HG02623 (cell line): ENCODE measurements around the gene RPL9.
"Not testable (repeated sequence)": the region's sequence is repeated elsewhere in the genome, so short reads cannot be mapped to it uniquely, and the experiment has no call there.

Experiments
- ATAC-seq: cut with Tn5 transposase; IDR thresholded peaks from one replicate; pipeline ENCODE4 v1.9.1; 2021; ENCODE audit warnings: moderate library complexity; ENCODE audit not compliant: unreplicated experiment

Gene RPL9

DNA sequence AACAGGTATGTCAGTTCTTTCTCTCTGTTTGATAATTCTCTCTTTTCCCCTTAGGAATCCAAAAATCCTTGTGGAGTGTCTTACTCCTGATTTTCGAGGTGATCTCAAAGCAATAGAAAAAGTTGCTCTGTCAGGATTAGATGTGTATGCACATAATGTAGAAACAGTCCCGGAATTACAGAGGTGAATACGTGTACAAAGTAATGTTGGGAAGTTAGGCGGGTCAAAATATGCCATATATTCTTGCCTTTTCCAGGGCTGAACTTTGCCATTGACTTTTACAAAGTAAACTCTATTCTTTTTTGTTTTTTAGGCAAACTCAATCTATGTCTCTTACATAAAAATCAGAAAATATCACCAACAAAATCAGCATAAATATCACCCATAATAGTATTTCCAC lies 8.7 kb upstream of the RPL9 start:
- ATAC-seq: no peak

DNA sequence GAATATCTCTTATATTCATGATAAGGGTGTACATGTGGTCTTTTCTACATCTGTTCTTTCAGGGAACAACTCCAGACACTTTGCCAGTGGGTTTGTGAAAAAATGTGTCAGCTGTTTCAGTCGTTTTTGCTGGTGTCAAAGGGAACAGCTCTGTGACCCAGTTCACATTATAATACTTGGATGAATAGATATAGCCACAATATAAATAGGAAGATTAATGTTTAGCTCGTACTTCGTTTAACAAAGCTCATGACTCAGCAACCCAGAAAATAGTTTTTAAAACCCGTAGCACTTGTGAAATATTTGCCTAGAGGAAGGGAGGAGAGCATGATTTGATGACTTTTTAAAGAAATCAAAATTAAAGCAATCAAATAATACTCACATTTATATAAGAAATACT lies 8.0 kb upstream of the RPL9 start:
- ATAC-seq: no peak

DNA sequence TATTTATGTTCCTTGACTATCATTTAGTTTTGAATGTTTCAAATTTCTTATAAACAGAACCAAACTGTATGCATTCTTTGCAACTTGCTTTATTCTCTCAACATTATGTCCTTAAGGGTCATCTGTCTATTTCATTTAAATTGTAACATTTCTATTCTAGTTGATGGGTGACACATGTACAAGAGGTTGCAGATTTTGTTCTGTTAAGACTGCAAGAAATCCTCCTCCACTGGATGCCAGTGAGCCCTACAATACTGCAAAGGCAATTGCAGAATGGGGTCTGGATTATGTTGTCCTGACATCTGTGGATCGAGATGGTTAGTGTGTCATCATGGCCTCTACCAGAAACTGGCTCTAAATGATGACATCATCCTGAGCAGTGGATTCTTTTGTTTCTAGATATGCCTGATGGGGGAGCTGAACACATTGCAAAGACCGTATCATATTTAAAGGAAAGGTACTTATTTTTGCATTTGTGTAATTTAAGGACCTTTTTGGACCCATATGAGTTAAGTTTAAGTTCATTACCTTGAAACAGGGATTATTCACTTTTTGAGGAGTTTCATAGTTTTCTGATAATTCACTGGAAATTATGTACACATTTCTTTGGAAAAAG lies 6.3 kb upstream of the RPL9 start:
- no peak for ATAC-seq

DNA sequence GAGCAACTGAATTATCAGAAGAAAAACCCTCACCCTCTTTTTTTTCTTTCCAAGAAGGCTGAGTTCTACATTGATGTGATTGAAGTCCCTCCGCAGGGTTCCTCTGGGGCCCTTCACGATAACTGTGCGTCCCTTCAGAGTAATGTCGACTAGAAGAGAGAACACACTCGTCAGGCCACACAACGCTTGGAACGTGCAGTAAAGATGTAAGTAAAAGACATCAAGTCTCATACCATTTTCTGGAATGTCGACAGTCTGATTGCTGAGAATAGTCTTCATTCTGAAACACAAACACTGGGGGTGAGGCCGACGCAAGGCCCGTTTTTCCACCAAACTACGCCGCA lies 589 bp downstream of the RPL9 start:
- ATAC-seq: not testable (repeated sequence)

DNA sequence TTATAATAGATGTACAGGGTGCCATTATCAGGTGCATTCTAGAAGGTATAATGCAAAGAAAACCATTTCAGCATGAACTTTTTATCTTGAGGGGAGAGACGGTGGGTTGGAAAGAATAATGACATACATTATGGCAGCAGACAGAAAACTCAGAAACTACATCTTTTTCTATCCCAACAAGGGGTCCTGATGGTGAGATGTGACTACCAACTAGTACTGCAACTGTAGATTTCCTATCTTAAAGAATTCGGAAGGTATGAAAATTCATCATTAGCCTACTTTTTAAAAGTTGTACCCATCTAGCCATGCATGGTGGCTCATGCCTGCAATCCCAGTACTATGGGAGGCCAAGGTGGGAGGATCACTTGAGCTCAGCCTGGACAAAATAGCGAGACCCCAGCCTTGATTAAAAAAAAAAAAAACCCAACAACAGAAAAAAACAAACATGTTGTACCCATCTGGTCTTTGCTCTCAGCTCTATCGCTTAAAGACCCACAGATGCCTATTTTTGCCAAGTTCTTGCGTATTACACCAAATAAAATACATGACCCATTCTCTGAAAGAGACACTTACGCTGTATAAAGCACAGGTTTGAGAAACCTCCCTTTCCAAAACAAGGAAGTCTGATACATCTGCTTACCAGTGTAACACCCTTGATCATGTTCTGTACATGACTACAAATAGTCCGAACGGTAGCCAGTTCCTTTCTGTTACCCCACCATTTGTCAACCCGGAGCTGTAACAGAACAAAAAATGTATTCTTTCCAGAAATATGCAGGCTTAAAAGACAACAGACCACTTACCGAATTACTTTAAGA lies 1.6 kb downstream of the RPL9 start:
- no peak for ATAC-seq

DNA sequence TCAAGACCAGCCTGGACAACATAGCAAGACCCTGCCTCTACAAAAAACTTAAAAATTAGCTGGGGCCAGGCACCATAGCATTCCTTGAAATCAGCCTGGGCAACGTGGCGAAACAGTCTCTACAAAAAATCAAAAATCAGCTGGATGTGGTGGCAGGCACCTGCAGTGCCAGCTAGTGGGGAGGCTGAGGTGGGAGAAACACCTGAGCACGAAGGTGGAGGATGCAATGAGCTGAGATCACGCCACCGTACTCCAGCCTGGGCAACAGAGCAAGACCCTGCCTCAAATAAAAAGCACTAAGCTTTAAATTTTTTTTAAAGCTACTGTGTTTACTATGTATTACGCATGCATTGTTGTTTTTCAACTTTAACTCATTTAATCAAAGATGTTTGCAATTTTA lies 3.2 kb downstream of the RPL9 start:
- no peak for ATAC-seq

DNA sequence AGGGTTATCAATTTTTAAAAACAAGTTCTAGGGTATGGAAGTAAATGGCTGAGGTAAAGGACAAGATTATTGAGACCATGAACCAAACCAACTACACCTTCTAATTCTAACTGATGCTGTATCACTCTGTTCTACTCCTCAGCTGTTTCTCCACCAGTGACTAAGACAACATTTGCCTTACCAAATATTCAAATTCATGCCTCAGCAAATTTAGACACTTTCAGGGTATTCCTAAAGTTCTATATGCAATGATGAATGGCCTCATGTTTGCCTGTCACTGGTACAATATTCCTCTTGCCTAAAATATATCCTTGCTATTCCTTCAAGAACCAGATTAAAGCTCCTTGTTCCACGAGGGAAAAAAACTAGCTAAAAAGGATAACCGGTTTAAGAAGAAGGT lies 5.0 kb downstream of the RPL9 start:
- ATAC-seq: no peak

DNA sequence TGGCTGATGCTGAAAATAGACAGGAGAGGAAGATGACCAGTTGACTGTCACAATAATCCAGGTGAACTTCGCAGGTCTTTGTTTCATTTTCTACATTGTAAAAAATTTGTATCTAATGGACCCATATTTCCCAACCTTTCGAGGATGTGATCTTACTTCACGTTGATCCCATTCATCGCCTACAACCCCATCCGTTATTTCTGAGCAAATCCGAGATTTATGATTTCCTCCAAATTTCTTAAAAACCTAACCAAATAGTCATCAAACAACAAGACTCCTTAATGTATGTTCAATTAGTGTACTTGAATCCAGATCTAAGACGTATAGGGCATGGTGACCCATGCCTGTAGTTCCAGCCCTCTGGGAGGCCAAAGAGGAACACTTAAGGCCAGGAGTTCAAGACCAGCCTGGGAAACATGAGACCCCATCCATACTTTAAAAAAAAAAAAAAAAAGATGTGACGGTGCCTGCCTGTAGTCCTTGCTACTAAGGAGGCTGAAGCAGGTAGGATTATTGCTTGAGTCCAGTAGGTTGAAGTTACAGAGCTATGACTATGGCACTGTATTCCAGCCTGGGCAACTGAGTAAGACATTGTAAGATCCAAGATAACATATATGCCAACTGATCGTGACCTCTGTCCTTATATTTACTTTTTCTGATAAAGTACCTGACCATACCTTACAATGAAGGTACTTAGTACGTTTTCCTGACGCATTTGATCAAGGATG lies 5.7 kb downstream of the RPL9 start:
- no peak for ATAC-seq

DNA sequence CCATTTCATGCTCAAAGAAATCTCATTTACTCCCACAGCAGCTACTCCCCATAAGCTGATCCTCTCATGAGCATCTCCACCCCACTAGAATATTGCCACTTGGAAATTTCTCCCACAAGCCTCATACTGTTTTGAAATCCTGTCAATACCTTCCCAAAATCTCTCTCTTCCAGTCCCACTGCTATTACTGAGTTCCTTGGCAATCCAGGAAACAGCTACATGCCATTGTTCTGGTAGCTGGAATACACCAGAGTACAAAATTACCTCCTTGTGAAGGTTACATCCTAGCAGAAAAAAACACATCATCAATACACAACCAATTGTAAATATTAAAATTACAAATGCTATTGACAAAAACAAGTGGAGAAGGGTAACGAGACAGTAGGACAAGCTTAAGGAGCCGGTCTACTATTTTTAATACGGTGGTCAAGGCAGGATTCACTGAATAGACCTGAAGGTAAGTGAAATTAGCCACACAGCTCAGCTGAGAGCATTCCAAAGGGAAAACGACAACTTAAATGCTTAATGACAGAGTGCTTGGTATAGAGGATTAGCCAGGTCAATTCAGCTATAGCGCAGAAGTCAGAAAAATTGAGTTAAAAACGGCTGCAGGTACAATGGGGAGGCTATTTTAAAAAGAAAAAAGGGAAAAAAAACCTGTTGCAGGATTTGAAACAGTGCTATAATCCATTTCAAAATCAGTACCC lies 6.4 kb downstream of the RPL9 start:
- no peak for ATAC-seq

DNA sequence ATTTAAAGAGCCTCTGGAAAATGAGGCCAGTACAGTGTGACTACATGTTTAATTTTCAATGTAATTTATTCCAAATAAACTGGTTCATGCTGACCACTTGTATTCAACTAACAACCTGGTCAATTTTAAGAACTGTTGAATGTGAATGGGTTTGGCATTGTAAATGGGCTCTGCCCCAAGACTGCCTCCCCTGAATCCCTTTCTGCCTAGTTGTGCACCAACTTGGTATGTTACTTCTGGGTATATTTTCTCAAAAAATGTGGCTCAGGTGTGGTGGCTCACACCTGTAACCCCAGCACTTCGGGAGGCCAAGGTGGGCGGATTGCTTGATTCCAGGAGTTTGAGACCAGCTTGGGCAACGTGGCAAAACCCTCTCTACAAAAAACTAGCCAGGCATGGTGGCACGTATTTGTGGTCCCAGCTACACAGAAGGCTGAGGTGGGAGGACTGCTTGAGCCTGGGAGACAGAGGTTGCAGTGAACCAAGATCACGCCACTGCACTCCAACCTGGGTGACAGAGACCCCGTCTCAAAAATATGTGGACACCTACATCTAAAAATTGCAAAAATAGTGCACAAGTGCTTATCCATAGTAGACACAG lies 7.2 kb downstream of the RPL9 start:
- no peak for ATAC-seq

DNA sequence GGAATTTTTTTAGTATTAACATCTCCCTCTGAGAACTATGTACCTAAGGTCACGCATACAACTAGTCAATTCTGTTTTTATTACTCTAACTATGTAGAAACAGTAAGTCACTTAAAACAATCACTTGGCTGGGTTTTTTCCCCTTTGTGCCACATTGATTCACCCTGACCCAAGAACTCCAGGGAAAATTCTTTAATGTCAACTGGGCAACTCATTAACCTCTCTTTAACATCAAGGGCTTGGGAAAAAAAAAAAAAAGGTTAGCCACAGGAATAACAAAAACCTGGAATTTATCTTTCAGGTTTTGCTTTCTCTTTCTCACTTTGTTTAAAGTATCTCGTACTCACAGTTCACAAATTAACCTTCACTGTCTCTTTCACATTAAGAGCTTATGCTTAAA lies 8.1 kb downstream of the RPL9 start:
- ATAC-seq: no peak

DNA sequence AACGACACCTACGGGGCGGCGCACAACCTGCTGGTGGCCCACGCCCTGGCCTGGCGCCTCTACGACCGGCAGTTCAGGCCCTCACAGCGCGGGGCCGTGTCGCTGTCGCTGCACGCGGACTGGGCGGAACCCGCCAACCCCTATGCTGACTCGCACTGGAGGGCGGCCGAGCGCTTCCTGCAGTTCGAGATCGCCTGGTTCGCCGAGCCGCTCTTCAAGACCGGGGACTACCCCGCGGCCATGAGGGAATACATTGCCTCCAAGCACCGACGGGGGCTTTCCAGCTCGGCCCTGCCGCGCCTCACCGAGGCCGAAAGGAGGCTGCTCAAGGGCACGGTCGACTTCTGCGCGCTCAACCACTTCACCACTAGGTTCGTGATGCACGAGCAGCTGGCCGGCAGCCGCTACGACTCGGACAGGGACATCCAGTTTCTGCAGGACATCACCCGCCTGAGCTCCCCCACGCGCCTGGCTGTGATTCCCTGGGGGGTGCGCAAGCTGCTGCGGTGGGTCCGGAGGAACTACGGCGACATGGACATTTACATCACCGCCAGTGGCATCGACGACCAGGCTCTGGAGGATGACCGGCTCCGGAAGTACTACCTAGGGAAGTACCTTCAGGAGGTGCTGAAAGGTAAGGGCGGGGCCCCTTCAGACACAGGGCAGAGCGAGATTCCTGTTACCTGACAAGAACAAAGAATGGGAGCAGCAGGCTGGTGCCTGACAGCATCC lies 11.7 kb downstream of the RPL9 start:
- ATAC-seq: peak; percentile 71

DNA sequence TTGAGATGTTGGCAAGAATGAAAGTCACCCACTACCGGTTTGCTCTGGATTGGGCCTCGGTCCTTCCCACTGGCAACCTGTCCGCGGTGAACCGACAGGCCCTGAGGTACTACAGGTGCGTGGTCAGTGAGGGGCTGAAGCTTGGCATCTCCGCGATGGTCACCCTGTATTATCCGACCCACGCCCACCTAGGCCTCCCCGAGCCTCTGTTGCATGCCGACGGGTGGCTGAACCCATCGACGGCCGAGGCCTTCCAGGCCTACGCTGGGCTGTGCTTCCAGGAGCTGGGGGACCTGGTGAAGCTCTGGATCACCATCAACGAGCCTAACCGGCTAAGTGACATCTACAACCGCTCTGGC lies 12.3 kb downstream of the RPL9 start:
- no peak for ATAC-seq

DNA sequence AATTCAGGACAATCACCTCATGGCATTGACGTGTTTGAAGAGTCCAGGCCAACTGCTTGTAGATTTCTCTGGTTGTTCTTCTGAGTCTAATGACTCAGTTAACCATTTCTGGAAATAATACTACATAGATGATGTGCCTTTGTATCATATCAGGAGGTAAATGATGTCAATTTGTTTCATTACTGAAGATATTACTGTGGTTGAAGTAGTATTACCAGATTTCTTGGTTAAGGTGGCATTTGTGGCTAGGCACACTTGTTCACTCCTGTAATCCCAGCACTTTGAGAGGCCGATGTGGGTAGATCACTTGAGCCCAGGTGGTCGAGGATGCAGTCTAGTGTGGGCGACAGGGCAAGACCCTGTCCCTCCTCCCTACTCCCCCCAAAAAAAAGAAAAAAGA lies 15.7 kb downstream of the RPL9 start:
- no peak for ATAC-seq

DNA sequence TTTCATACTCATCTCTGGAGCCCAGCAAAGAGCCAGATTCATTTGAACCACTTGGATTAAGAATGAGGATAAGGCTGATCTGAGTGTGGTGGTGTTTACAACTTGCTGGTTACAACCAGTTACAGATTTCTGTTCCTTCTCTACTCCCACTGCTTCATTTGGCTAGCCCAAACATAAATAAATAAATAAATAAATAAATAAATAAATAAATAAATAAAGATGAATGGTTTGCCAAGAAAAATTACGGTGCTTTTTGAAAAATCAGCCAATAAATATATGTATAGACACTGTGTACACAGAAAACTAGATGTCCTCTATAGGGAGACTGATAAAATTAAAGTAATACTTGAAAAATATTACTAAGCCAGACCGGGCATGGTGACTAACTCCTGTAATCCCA lies 17.1 kb downstream of the RPL9 start:
- no peak for ATAC-seq

DNA sequence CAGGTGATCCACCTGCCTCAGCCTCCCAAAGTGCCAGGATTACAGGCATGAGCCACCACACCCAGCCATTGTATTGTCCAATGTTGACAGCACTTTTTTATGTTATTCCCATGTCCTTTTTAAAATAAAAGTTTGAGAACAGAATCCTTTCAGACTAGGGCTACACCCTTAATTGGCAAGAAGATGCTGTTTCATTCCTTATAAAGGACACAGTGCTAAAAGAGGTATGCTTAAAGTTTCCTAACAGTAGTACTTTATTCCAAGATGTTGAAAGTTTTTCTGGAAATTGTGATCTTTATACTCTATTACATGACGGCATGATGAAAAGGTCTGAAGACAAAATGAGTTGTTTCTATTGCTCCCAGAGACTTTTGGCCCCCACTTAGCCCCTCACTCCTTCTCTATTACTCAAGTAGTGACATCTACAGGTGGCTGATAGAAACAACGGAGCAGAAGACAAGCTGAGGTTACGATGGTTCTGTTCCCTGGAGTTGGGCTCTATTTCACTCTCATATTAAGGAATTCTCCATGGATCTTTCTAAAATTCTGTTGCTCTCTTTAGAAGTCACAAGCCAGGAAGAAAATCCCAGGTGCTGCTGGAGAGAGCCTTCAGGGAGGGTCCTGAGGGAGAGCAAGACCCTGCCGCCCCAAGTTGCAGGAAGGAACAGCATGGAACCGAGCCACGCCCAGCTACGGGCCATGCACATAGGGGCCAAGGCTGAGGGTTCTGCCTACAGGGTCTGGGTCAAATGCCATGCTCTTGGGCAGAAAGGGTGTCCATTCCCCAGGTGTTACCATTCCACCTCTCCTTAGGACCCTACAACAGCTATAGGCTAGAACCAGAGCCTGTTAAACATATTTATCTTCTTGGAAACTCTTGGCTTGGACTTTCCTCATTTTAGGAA lies 22.8 kb downstream of the RPL9 start:
- no peak for ATAC-seq

DNA sequence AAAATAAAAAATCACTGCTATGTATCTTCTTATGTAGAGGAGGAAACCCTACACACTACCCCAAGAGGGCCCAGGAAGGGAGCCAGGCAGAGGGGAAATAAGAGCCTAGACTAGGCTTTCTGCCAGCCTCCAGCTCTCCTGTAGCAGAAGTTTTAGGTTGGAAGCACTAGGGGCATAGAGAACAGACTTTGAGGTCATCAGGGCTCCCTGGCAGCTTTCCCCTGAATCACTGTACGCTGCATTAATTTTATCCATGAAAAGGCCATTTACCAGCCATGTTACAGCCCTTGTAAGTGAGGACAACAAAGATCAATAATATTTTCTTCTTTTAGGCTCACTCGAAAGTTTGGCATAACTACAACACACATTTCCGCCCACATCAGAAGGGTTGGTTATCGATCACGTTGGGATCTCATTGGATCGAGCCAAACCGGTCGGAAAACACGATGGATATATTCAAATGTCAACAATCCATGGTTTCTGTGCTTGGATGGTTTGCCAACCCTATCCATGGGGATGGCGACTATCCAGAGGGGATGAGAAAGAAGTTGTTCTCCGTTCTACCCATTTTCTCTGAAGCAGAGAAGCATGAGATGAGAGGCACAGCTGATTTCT lies 24.7 kb downstream of the RPL9 start:
- ATAC-seq: no peak

DNA sequence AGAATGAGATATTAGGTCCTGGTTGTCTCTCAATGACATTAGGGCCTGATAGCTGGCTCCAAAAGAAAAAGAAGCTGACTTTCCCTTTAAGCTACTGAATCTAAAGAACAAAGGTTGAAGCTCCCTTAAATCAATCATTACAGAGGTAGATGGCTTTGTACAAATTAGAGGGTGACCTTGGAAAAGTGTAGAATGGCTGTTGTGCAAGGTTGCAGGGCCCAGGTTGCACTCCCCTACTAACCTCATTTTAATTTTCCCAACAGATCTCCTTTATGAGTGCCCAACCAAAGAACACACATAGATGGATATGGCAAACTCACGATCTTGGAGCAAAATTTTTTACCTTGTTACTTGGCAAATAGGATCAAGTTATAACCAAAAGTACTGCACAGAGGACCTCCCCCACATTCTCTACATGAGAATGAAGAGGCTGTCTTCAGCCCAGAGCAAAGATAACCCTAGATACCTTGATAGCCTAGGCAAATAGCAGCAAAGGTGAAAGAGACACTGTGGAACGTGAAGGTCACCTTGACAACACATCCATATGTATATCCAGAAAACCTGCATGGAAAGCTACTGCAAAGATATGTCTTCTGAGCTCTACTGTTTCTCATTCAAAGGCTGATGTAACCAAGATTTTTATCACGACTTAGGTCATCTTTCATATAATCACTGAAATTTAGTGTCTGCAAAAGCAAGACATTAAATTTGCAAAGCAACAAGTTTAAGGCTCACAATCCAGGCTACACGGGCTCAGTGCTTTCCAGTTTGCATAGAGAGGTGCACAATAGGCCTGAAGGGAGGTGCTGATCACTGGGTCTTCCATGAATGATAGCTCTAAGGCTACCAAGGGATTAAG lies 29.0 kb downstream of the RPL9 start:
- ATAC-seq: no peak
